HG02571 (cell line): ENCODE measurements around the gene AKAP6.

Experiments
- ATAC-seq: cut with Tn5 transposase; IDR thresholded peaks from one replicate; pipeline ENCODE4 v1.9.1; 2021; ENCODE audit warnings: mild to moderate bottlenecking, moderate library complexity; ENCODE audit not compliant: unreplicated experiment

Gene AKAP6

DNA sequence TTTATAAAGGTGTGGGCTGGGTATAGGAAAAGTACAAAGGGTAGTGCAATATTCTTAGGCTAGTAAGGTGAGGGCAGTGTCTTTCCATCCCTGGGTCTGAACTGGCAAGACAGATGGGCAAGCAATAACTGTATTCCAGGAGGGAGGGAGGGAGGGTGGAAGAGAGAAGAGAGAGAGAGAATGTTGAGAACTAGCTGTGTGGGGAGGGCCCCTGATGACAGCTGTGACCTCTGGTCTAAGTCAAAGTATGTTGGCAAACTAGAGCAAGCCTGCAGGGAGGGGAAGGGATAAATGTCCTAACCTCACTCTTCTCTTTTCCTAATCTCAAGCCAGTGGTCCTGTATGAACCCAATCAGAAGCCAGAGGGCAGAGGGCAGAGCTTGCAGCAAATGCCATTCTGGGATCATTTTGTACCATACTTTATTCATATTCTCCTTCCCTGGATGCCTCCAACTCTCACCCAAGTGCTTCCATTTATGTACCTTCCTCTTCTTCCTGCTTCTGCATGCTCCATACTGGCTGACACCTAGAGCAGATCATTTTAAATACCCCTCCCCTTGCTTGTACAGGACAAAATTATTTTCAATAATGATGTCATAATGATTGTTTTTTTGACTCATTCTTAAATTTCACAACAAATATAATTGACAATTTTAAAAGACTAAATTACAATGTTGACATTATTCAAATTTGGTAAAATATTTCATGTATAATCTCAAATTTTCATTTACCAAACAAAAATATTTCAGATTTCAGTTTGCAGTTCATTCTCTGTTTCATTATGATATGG is 75.9 kb downstream of the AKAP6 start:
- ATAC-seq: no peak

DNA sequence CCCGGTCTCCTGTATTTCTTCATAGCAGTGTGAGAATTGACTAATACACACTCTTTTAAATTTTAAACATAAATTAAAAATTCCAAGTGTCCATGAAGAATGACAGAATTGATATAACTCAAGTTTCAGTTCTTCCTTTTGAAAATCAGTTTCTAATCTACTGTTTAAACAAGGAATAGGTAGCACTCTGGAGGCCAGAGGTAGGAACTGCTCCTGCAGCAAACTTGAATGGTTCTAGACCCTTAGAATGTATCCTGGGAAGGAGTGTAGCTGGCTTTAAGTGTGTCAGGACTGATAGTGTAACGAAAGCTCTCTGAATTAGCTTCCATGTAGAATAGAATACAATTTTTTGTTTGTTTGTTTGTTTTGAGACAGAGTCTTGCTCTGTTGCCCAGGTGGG is 76.8 kb downstream of the AKAP6 start:
- no peak for ATAC-seq

DNA sequence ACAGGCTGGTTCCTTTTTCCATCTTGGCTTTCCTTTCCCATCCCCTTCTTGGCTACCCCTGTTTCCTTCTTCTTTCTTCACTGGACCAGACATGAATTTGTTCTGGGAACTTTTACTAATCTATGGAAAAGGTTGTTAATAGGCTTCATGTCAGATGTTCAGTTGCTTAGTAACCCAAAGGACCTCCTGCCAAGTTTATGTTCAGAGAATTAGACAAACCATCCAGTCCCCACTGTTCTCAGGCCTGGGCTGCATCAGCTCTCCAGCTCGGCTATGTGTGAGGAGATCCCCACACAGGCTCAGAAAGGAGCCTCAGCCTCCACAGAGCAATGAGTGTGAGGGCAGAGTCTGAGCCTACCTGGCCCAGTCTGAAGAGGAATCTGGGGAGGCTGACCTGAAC is 78.0 kb downstream of the AKAP6 start:
- ATAC-seq: no peak

DNA sequence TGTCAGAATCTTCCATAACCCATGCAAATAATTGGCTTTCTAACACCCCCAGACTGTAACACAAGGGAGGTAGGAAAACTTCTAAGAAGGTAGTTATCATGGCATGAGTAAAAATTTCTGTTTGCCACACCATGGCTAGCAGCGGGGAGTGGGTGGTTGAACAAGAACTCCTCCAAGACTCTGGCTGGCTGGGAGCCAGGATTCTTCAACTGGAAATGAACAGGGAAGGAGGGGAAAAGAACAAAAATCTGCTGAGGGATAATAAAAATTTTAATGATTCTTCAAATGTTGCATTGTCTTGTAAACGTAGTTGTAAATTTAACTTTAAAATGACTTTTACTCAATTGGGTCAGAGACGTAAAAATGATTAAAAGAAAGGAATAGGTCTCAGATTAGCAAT is 78.9 kb downstream of the AKAP6 start:
- no peak for ATAC-seq

DNA sequence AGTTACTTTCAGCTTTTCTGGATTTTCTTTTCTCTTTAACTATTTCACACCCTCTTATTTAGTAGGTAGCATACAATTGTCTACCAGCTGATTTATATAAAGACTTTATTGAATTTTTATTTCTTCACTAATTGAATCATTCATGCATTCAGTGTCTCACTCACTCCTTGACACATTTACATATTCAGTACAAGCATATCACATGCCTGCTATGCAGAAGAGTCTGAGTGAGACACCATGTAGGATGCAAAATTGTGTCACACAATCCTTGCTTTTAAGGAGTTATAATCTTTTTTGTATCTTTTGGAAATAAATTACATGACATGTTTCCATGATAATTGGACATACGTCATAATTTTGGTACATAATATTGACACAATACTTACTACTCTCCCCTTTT is 83.0 kb downstream of the AKAP6 start:
- ATAC-seq: no peak

DNA sequence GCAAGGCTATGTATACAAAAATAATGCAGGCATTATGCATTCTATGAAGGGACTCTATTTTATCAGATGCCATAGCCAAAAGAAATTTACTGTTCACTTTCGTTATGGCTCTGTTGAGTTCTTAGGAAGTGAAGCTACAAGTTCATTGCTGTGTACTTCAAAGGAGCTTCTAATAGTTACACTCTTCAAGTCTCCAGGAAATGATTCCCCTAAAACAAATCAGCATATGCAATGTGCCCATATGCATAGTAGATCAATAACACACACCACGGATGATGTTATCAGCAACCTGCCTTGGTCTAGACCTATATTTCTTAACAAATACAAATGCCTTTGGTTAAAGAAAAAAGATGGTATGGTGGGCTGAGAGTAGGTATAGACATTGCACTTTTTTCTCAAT is 83.4 kb downstream of the AKAP6 start:
- no peak for ATAC-seq

DNA sequence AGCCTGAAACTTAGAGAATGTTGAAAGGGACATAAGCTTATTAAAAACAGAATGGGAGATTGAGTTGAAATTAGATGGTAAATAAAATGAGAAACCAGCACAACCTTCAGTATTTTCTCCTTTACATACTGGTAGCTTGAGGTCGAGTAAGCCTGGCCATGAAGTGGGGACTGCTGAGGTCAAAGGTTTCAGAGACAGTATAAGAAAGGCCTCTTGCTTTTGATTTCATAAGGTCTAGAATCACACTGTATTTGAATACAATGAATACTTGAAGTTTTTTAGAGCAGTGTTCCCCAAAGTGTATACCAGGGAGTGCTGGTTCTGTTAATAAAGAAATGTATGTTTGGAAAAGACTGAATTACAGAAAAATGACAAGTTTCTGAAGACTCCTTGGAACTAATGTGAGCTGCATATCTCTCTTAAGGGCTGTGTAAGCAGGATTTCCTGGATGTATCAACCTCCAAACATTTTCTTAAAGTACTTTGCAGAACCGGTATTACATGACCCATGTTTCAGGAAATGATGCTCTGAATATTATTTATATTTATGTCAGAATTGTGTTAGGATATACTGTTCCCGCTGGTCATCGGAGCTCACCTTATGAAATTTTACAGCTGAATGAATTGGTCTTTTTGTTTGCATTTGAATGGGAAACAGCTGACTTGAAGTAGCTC is 85.0 kb downstream of the AKAP6 start:
- ATAC-seq: no peak

DNA sequence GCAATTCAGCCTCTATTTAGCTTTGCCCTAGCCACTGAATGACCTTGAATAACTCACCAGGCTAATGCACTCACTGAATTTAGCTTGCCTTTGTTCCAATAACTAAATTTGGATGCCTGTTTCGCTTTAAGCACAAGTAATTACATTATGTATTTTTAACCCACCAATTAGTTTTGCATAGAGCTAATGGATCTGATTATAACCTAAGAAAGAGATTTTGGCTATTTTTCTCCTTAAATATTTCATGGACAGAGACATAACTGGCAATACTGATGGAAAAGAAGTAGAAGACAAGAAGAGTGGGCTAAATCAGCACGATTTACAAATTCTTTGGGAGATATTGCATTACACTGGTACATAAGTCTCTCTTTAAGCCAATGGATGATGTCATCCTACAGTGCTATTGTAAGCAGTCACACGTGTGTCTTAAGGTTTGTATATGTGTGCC is 85.7 kb downstream of the AKAP6 start:
- ATAC-seq: no peak

DNA sequence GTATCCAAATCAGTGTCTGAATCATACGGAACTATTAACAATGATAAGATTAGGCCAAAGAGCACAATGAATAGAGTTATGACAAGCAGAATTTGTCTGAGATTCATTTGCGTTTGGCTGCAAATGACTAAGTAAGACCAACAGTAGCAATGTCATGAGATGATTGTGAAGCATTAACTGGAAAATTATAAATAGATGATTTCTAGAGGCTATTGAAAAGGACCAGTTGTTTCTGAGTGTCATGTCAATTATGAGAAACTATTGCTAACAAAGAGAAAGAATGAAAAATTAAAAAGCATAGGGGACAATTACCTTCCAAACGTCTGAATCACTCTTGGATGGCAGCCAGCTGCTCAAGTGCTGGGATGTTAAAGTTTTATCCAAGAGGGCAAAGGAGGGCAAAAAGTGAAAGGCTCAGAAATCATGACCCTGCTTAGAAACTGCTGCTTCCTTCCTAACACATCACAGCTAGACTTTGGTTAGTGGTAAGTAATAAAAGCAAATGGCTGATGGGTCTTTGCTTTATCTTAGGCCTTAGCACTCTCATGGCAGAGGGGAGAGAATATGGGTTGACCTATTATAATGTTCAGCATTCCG is 89.0 kb downstream of the AKAP6 start:
- ATAC-seq: no peak

DNA sequence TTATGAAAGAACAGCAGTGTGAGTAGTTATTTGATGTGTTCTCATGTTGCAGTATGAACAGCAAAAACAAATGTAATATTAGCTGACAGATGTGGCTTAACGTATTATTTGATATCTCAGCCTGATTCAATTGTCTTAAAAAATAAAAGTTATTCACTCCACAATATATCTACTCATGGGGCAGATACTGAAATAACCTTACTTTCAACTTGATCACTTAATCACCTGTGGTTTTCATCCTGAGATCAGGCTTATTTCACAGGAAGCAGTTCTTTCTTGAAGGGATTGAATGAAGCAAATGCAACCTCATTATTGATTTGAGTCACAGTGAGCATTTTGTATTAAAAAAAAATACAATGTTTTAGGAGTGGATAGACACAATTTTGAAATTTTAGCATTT is 90.3 kb downstream of the AKAP6 start:
- ATAC-seq: no peak

DNA sequence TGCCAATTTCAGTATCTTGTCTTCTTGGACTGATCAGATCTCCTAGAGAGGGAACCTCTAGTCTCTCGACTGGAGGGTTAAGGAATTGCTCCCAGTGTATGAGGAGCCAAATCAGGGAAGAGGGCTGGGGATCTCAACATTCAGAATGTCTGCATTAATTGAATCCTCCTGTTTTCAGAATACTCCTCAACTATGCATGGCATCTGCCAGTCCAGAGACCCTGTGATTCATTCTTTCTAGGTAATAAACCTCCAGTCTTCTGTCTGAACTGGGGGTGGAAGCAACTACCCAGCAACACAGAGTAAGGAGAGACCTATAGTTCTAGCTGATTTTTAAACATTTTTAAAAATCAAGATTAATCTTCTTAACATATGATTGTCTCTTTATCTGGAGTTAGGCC is 92.7 kb downstream of the AKAP6 start:
- no peak for ATAC-seq

DNA sequence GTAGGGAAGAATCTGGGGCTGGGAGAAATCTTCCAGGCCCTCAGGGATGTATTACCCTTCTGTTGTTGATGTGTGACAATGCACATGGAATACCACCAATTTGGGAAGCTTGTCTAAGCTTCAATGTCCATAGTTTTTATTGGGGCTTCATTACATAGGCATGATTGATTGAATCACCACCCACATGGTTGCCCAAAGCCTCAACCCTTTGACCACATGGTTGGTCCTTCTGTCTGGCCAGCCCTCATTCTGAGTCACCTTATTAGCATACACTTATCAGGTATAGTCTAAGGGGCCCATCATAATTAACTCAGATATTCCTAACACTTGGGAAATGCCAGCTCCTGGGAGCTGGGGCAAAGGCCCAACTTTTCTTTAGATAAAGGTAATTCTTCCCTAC is 93.3 kb downstream of the AKAP6 start:
- ATAC-seq: no peak

DNA sequence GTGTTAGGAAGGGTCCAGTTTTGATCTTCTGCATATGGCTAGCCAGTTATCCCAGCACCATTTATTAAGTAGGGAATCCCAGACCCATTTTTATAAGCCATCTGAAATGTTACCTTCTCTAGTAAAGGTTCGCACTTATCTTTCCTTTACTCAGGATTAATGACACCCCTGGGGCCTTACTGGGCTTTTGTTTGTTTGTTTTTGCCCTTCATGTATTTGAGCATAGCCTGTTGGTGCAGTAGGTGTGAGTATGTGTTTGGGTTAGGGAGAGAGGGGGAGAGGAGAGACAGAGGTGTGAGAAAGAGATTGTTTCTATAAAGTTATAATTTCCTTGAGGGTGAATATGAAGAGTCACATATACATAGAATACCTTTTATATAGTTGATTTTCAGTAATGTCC is 96.9 kb downstream of the AKAP6 start:
- ATAC-seq: no peak

DNA sequence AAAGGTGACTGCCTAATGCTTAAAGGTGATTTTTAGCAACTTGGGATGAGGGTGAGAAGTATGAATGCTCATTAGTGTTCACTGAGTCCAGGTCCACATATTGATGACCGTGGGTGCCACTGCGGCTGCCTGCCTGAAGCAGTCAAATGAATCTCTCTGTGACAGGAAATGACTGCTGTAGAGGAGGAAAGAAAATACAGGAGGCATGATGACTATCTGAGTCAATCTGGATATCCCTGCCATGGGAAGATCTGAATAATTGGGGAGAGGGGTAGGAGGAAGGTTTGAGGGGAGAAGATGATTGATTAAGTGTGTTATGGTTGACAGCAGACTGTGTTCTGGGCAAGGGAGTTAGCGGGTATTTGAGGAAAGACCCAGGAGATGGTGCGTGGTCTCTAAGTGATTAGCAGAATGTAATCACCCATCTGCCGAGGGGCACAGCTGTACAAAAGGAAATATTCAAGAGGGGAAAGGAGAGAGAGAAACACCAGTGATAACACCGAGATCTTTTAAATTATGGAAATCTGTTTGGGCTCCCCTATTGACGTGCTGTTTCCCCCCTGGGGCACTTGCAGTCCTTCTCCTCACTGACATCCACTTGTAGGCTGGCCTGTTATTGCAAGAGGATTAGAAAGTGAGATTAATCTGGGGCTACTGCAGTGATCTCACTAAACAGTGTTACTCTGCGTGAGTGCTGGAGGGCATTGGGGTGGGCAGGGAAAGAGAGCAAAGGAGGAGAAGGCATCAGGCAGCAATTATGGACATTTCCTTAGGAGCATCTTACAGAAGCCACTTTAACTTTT is 97.7 kb downstream of the AKAP6 start:
- ATAC-seq: no peak

DNA sequence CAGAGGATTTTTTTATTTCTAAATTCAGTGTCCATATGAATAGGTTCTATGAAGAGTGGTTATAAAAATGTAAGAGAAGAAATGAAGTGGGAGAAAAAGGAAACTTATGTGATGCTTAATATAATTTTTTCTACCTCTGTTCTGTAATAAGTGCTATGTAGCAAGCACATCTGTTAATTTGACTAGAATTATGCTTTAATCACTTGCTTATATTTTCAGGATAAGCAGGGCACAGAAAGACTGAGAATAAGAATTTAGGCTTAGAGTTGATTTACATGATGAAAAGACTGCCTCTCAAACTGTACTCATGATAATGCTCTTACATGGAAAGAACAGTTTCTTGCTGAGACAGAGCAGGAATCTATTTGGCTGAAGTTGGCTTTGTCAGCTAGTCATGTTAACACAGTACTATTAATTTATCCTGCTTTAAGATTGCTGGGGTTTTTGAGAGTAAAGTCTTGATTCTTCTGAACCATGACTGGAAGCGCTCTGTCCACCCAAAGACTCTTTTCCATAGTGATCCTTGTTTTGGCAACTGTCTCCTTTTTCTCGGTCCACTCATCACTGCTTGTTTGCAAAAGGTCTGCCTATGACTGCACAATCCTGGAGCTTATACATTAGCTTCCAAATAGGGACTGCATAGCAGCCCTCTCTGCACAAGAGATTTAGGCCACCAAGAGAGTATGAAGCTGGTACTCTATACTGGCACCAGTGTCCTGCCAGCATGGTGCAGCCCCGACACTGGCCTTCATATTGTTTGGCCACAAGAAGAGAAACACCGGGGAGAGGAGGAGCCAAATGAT is 98.8 kb downstream of the AKAP6 start:
- no peak for ATAC-seq

DNA sequence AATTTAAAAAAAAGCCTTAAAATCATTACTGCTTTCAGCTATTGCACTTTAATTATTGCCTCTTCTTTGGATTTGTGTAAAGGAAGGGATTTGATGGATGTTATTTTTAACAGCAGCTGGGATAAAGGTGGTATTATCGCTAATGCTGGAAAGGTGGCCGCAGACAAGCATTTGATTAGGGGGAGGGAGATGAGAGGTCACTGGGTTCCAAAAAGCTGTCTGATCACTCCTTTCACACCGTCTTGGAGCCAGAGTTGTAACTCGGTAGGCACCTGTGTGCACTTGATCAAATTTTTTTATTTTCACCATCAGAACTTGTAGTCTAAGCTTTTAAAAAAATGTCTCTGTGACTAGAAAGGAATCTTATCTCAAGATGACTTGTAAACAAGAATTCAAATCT is 99.8 kb downstream of the AKAP6 start:
- ATAC-seq: no peak

DNA sequence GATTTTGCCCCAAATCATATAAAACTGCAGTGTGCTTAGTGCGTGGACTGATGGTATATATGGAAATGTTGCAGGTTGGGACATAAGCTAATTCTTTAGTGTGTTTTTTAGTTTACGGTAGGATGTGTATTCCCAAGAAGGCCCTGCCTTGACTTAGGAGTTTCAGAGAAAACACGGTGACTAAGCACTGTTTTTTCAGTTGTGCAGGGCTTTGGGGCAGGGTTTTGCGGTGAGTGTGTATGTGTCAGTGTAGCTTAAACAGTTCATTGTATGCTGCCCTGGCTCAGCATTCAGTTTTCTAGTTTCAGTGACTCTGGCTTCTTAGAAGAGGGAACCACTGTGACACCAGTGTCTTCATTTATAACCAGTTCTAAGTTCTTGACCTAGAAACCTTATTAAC is 101.2 kb downstream of the AKAP6 start:
- no peak for ATAC-seq

DNA sequence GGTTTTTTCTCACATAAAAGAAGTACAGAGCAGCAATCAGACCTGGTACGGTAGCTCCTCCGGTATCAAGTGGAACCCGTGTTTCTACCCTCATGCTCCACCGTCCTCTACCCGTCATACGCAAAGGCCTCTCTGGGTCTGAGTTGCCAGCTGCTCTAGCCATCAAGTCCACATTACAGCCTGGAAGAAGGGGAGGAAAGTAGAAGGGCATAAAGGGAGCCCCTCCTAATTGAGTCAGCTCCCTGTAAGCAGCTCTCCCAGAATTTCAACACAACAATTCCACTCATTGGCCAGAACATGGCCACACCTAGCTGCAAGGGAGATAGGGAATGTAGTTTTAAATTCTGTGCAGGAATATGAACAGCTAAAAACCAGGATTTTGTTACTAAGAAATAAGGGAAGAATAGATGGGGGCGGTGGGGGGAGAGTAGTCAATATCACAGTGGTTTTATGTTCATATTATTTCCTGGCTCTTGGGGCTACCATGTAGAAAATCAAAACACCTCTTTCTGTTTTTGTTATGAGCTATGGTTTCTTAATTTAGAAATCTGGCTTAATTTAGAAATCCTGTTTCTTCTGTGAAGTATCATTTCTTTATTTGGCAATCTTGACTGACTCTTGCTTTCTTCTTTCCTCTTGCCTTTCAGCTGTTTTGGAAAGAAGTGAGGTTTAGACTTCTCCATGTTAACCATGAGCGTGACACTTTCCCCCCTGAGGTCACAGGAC is 103.9 kb downstream of the AKAP6 start:
- no peak for ATAC-seq

DNA sequence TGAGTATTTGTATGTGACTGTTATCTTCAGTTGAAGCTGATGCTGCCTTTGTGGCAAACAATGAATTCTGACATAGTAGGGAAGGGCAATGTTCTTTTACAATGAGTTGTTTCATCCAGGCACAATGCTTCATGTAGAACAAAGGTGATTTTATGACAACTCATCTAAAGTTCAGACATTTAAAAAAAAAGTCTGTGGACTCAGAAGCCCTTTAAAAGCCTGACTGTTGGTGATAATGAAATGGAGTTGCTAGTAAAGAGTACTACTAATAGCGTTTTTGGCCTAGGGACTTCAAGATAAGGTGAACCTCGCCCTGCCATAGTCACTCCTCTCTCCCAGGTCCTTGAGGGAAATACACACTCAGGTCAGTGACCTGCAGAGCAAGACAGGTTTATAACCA is 105.1 kb downstream of the AKAP6 start:
- ATAC-seq: no peak

DNA sequence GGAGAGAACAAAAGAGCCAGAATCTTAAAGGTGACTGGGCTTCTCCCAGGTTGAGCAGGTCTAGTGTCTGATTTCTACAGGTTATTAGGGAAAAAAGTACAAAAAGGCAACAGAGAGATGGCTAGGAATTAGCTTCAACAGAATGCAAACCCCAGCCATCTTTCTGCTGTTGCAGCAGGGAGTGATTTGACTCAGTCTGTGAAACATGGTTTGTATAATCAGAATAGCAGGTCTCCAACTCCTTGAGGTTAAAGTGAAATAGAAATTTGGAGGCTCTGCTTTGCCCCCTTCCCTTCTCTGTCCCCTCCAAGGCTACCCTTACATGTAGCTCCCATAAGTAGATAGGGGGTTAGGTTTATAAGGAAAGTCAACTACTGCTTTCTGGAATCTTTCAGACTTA is 105.8 kb downstream of the AKAP6 start:
- ATAC-seq: no peak
